NCI-H460 (cell line): ENCODE measurements around the gene FITM1. TPM values are rescaled to one million over a fixed set of nuclear protein-coding genes. Genes with fewer than 3 reads are reported as not detected.
A peak's percentile ranks its signal among the peaks of the same experiment; 100 is the strongest.

Experiments
- DNase-seq: peaks from one replicate; pipeline ENCODE4 v3.0.0-alpha.2; 2016; ENCODE audit warnings: low read depth; ENCODE audit errors: extremely low read depth
- total RNA-seq: library from RNA; depleted of rRNA; stranded (reverse); fragments of >200 nt; shearing (Covaris generic); gene quantifications from 2 replicates; pipeline ENCODE4 v1.2.3, GENCODE V29; 2014

The FITM1 gene
- total RNA-seq, 1 experiment from 2014 or later = 0.45 TPM

DNA sequence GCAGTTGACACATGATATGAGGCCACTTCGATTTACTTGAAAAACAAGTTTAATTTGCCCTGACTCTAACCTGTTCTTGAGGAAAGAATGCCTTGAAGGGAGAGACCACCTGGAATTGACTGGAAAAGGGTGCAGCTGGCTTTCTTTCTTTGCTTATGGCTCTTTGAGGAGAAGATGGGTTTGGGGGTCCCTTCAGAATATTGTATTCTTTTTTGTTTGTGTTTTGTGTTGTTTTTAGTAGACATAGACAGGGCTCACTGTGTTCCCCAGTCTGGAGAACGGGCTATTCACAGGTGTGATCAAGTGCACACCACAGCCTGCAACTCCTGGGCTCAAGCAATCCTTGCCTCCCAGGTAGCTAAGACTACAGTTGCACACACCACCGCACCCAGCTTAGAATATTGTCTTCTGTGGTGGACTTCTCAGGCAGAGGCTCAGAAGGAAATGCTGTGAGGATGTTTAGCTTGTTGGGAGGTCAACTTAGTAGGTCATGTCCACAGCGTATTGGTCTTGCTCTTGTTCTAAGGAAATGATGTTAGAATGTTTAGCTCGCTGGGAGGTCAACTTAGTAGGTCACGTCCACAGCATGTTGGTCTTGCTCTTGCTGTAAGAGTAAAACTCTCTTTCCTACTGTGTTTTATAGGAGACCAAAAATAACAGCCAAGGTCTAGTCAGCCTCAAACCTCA is 14.2 kb upstream of the FITM1 start:
- DNase-seq = no peak

DNA sequence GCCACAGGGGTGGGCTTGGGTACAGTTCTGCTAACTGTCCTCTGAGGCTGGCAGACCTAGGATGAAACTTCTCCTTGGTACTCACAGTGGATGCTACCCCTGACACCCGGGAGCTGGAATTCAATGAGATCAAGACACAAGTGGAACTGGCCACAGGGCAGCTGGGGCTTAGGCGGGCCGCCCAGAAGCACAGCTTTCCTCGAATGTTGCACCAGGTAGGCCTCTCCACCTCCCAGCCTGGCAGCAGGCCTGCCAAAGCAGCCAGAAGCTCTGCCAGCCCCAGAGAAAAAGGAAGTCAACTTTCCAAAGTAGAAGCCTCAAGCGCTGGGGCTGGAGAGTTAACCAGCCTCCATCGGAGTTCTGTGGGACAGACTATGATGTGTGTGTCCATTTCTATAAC is 13.3 kb upstream of the FITM1 start:
- DNase-seq = no peak

GRCh38 chr14:24119691-24120090 is 10.8 kb upstream of the FITM1 start:
- no peak for DNase-seq

DNA sequence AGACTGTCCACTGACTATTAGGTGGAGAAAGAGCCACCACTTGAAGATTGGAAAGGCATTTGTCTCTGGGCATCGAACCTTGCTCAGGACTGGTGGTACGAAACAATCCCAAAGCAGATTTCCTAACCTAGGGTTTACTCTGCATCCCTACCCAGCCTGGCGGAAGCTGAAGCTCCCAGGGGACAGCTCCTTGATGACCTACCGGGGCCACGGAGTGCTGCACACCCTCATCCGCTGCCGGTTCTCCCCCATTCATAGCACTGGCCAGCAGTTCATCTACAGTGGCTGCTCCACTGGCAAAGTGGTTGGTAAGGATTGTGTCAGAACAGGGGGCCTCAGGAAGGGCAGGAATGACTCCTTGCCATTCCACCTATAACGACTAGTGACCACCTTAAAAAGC is 9.2 kb upstream of the FITM1 start:
- DNase-seq = no peak

DNA sequence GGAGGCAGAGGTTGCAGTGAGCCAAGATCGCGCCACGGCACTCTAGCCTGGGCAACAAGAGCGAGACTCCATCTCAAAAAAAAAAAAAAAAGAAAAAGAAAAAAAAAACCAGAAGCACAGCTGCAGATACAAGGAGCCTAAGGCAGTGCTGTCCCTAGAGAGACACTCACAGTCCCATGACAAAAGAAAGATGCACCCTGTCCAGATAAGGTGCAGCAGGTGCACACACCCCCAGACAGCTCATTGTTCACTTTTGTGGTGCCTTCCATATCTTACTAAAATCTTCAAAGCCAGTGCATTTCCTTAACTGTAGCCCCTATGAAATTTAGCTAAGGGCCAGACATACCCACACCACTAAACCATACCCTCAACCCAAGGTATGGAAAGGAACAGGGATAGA is 8.0 kb upstream of the FITM1 start:
- no peak for DNase-seq

GRCh38 chr14:24122898-24123297 is 7.6 kb upstream of the FITM1 start:
- DNase-seq = no peak

- DNase-seq = no peak
Observed at GRCh38 chr14:24123424-24124417, 6.7 kb upstream of the FITM1 start.

DNA sequence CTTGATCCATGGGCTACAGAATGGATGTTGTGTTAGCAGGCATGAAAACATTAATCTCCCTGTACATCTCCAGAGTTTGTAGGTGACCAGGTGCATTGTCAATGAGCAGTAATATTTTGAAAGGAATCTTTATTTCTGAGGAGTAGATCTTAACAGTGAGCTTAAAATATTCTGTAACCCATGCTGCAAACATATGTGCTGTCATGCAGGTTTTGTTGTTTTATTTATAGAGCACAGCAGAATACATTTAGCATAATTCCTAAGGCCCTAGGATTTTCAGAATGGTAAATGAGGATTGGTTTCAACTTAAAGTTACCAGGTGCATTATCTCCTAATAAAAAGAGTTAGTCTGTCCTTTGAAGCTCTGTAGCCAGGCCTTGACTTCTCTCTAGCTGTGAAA is 3.5 kb upstream of the FITM1 start:
- DNase-seq = no peak

GRCh38 chr14:24127673-24128072 is 2.8 kb upstream of the FITM1 start:
- no peak for DNase-seq

- no peak for DNase-seq
Observed at GRCh38 chr14:24129410-24129998, 955 bp upstream of the FITM1 start.

- DNase-seq = no peak
Observed at GRCh38 chr14:24130717-24131548, 474 bp downstream of the FITM1 start.

- DNase-seq = no peak
Observed at GRCh38 chr14:24131549-24131966, 1.1 kb downstream of the FITM1 start.

GRCh38 chr14:24132061-24132685 is 1.7 kb downstream of the FITM1 start:
- no peak for DNase-seq

GRCh38 chr14:24132976-24133375 is 2.5 kb downstream of the FITM1 start:
- no peak for DNase-seq

- DNase-seq = no peak
Observed at GRCh38 chr14:24133735-24134134, 3.3 kb downstream of the FITM1 start.

DNA sequence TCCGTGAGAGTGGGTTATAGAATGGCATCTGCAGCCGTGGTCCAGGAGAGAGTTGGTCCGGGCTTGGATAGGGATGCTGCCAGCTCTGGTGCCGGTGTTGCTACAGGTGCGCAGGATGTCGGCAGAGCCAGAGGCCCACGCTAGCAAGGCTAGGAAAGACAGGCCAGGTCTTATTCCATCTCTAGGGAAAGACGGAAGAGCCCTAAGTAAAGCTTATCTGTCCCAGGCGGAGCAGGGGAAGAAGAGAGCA is 5.0 kb downstream of the FITM1 start:
- DNase-seq = no peak

DNA sequence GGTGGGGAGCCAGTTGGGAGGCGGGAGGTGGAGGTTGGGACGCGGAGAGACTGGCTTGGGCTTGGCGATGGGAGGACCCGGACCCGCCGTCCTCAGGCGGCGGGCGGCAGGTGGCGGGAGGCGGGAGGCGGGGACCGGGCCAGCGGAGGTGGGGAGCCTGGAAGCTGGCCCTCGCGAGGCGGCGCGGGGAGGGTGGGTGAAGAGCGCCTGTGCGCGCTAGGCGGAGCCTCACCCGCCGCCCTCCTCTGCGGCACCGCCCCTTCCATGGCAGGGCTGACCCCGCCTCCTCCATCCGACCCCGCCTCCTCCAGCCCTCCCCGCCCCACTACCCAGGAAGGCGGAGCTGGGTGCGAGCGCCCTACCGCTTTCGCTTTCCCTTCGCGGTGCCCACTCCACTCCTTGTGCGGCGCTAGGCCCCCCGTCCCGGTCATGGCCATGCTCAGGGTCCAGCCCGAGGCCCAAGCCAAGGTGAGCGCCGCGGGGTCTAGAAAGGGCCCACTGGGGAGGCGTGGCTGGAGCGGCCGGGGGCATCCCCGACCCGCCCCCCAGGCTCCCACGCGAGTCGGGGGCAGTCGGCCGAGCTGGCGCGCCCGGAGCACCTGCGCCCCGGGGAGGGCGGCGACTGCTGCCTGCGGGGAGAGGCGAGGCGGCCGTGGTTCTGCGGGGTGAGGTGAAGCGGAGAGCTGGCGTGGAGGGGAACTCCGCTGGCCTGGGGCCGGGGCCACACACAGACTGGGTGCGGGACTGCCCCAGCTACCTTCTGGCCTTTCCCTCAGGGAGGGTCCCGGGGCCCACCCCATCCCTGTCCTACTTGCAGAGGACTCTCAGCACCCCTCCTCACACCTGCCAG is 5.6 kb downstream of the FITM1 start, which contains the start of gene PSME1:
TSS of gene PSME1 (plus strand) at position 361 of the 850 bp plus-strand sequence. CDS start at position 430, 69 bp downstream.
- peak; percentile 88 for DNase-seq

GRCh38 chr14:24136684-24137528 is 6.4 kb downstream of the FITM1 start:
- no peak for DNase-seq
